Muscle of leg (tissue), 11 donors: ENCODE data around the gene CAND1. TPM values are rescaled to one million over a fixed set of nuclear protein-coding genes. Genes with fewer than 3 reads are reported as not detected.

Experiments used
- DNase-seq: peaks from one replicate; pipeline ENCODE4 v3.0.0; 2013
- H3K27ac ChIP-seq: one replicate; pipeline ENCODE4 v1.5.1; 2013; ENCODE audit warnings: mild to moderate bottlenecking, low read length, control low read depth
- H3K27me3 ChIP-seq: one replicate; pipeline ENCODE4 v1.6.1; 2013; ENCODE audit warnings: low read length; ENCODE audit not compliant: control insufficient read depth, insufficient read depth
- H3K36me3 ChIP-seq: one replicate; pipeline ENCODE4 v1.6.1; 2013; ENCODE audit warnings: low read length; ENCODE audit not compliant: control insufficient read depth, insufficient read depth
- H3K4me1 ChIP-seq: one replicate; pipeline ENCODE4 v1.6.1; 2013; ENCODE audit warnings: low read length; ENCODE audit not compliant: control insufficient read depth, insufficient read depth
- H3K4me3 ChIP-seq: one replicate; pipeline ENCODE4 v1.5.1; 2013; ENCODE audit warnings: low read length, control low read depth
- H3K9me3 ChIP-seq: replicated peaks from 2 replicates; pipeline ENCODE4 v1.6.1; 2013; ENCODE audit warnings: low read depth, low read length; ENCODE audit not compliant: control insufficient read depth
- WGBS: methylation state at CpG from one replicate; pipeline ENCODE4 v1.1.5; 2013; ENCODE audit warnings: missing lambda C conversion rate; ENCODE audit not compliant: insufficient coverage; 5-methylcytosine and 5-hydroxymethylcytosine counted together
- polyA plus RNA-seq, 8 donors: library from polyadenylated mRNA; unstranded; fragments of 120-200 nt; gene quantifications; one replicate each; pipeline versions ENCODE4 v1.2.1 to v1.2.3, GENCODE V29; 2013; ENCODE audit warnings: inconsistent platforms in 1 of 8, low replicate concordance in 1 of 8; ENCODE audit not compliant: insufficient read length in 8 of 8, insufficient read depth in 1 of 8
- total RNA-seq: library from RNA; stranded (reverse); fragments of 120-200 nt; gene quantifications from one replicate; pipeline ENCODE4 v1.2.4, GENCODE V29; 2013

Gene CAND1
- total and polyA plus RNA-seq, 9 donors, result 54.9 to 107 (median 82.5) TPM

DNA sequence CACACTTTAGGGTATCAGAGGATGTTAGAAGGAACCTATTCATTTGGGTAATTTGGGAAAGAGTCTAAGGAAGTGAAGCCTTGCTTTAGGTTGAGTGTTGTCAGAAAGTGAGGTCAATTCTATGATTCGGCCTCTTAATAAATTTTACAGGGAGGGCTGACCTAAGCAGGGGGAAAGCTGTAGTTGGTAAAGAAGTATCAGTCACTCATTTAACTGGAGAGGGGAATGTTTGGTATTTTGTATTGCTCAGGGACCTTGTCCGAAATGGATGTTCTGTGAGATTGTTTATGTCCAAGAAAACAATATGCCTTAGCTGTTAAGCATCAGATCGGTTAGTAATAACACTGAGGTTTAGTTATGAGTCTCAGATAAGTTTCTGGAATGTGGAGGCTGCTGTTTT, 7.3 kb downstream of the CAND1 start:
- WGBS, result 100% methylated on average over 1 of the region's 3 CpGs
- H3K4me1 ChIP-seq, result no peaks in the 10 kb centered on the region
- no peak overlapping the region for H3K4me3 ChIP-seq

DNA sequence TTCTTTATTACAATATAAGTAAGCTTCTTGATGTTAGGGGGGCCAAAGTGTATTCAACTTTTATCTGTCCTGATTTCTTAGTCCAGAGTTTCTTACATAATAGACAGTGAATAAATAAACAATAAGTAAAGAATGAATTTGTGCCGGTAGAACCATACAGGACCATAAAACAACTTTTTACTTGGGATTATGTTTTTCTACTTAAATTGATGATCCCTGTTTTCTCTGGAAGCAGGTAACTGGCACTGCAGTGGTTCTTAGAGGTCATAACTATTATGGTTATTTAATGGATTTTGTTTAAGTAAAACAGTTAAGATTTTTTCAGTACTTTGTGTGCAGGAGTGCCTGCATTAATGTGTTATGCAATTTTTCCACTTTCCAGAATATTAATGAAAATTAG, 10.5 kb downstream of the CAND1 start:
- Histone ChIP-seq H3K36me3 (peaks cover 5% of the 10 kb centered on the region), H3K4me1 (no peaks in the 10 kb centered on the region), H3K27ac (no peak overlapping the region), H3K27me3 (no peaks in the 10 kb centered on the region), H3K4me3 (no peak overlapping the region), H3K9me3 (no peaks in the 10 kb centered on the region)
- DNase-seq, result no peak
- no CpG with 5 or more reads among the region's 1 CpG for WGBS

More for the DNA sequence above, 7.3 kb downstream of the CAND1 start:
- DNase-seq, result no peak
- Histone ChIP-seq H3K27ac (no peak overlapping the region), H3K36me3 (no peaks in the 10 kb centered on the region), H3K27me3 (no peaks in the 10 kb centered on the region), H3K9me3 (no peaks in the 10 kb centered on the region)

GRCh38 chr12:67280088-67280487, 10.9 kb downstream of the CAND1 start:
- Histone ChIP-seq H3K9me3 (no peaks in the 10 kb centered on the region), H3K27ac (no peak overlapping the region), H3K27me3 (no peaks in the 10 kb centered on the region), H3K36me3 (peaks cover 5% of the 10 kb centered on the region), H3K4me3 (no peak overlapping the region), H3K4me1 (no peaks in the 10 kb centered on the region)
- no peak for DNase-seq
- WGBS, result no CpG with 5 or more reads among the region's 4 CpGs

GRCh38 chr12:67280572-67280971, 11.4 kb downstream of the CAND1 start:
- Histone ChIP-seq H3K9me3 (no peaks in the 10 kb centered on the region), H3K4me3 (no peak overlapping the region), H3K27me3 (no peaks in the 10 kb centered on the region), H3K4me1 (no peaks in the 10 kb centered on the region), H3K27ac (no peak overlapping the region), H3K36me3 (peaks cover 5% of the 10 kb centered on the region)
- DNase-seq, result no peak
- WGBS, result no CpG with 5 or more reads among the region's 2 CpGs

DNA sequence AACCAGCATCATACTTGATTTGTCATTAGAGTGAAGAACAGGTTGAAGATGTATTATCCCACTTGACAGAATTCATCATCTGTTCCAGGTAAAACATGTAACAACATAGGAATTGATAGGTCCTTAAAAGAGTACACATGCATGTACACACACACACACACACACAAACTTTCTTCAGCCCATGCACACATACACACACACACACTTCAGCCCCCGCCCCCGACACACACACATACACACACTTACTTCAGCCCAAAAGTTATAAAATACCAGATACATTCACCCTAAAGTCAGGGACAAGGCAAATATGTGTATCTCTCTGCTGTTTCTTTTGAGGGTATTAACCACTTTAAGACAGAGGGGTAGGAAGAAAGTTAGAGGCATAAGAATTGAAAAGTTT, 15.4 kb downstream of the CAND1 start:
- Histone ChIP-seq H3K36me3 (peaks cover 7% of the 10 kb centered on the region), H3K4me3 (no peak overlapping the region)

GRCh38 chr12:67286257-67286656, 17.1 kb downstream of the CAND1 start:
- no peak overlapping the region for H3K27ac ChIP-seq

More for the DNA sequence above, 15.4 kb downstream of the CAND1 start:
- Histone ChIP-seq H3K4me1 (no peaks in the 10 kb centered on the region), H3K27ac (no peak overlapping the region), H3K9me3 (no peaks in the 10 kb centered on the region), H3K27me3 (no peaks in the 10 kb centered on the region)
- 100% methylated on average over 2 of the region's 2 CpGs for WGBS
- no peak for DNase-seq

DNA sequence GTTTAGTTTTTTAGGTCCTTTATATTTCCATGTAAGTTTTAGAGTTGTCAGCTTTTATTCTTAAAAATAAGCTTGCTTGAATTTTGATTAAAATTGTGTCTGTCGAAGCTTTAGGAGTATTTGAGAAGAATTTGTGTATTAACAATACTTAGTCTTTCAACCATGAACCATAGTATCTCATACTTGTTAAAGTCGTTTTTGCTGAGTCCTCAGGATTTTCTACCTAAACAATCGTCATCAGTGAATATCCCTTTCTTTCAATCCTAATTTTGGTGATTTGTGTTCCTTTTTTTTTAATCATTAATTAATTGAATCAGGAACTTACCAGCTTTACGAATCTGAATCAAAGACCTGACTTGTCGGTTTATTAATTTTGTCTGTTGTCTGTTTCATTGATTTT, 18.2 kb downstream of the CAND1 start:
- no CpG with 5 or more reads among the region's 5 CpGs for WGBS
- peaks cover 7% of the 10 kb centered on the region for H3K36me3 ChIP-seq

More at GRCh38 chr12:67286257-67286656, 17.1 kb downstream of the CAND1 start:
- Histone ChIP-seq H3K27me3 (no peaks in the 10 kb centered on the region), H3K4me3 (no peak overlapping the region), H3K9me3 (no peaks in the 10 kb centered on the region), H3K36me3 (peaks cover 7% of the 10 kb centered on the region), H3K4me1 (no peaks in the 10 kb centered on the region)
- 95% methylated on average over 4 of the region's 5 CpGs for WGBS
- no peak for DNase-seq

GRCh38 chr12:67288561-67288960, 19.4 kb downstream of the CAND1 start:
- no CpG with 5 or more reads among the region's 2 CpGs for WGBS
- no peak for DNase-seq
- Histone ChIP-seq H3K36me3 (peaks cover 3% of the 10 kb centered on the region), H3K27me3 (no peaks in the 10 kb centered on the region), H3K9me3 (no peaks in the 10 kb centered on the region), H3K4me1 (no peaks in the 10 kb centered on the region), H3K27ac (no peak overlapping the region), H3K4me3 (no peak overlapping the region)

More for the DNA sequence above, 18.2 kb downstream of the CAND1 start:
- no peaks in the 10 kb centered on the region for H3K4me1 ChIP-seq
- H3K9me3 ChIP-seq, result no peaks in the 10 kb centered on the region
- no peak overlapping the region for H3K27ac ChIP-seq
- H3K4me3 ChIP-seq, result no peak overlapping the region
- H3K27me3 ChIP-seq, result no peaks in the 10 kb centered on the region
- DNase-seq, result no peak

GRCh38 chr12:67290378-67290777, 21.2 kb downstream of the CAND1 start:
- Histone ChIP-seq H3K9me3 (no peaks in the 10 kb centered on the region), H3K36me3 (peaks cover 3% of the 10 kb centered on the region), H3K27ac (no peak overlapping the region), H3K27me3 (no peaks in the 10 kb centered on the region), H3K4me3 (no peak overlapping the region), H3K4me1 (no peaks in the 10 kb centered on the region)
- WGBS, result no CpG with 5 or more reads among the region's 2 CpGs
- DNase-seq, result no peak

- no CpG with 5 or more reads among the region's 2 CpGs for WGBS
- Histone ChIP-seq H3K9me3 (no peaks in the 10 kb centered on the region), H3K27ac (no peak overlapping the region), H3K4me3 (no peak overlapping the region), H3K27me3 (no peaks in the 10 kb centered on the region), H3K4me1 (no peaks in the 10 kb centered on the region), H3K36me3 (peaks cover 13% of the 10 kb centered on the region)
- DNase-seq, result no peak
Measured at GRCh38 chr12:67299526-67299925, 30.4 kb downstream of the CAND1 start.

- Histone ChIP-seq H3K4me3 (no peak overlapping the region), H3K36me3 (peaks cover 13% of the 10 kb centered on the region), H3K27me3 (no peaks in the 10 kb centered on the region), H3K27ac (no peak overlapping the region), H3K4me1 (no peaks in the 10 kb centered on the region), H3K9me3 (no peaks in the 10 kb centered on the region)
- no peak for DNase-seq
- WGBS, result 90% methylated on average over 2 of the region's 4 CpGs
Measured at GRCh38 chr12:67299926-67300325, 30.8 kb downstream of the CAND1 start.
